Prostate gland (tissue), 2 donors: ENCODE results near the gene PMPCA.

Experiments
- CTCF ChIP-seq, 4 experiments: fragments of 200-600 bp in 2 of 4; fragments of 450-650 bp in 2 of 4; sonication (generic) in 2 of 4; IDR thresholded peaks; 1 replicate in 3 of 4; 2 replicates in 1 of 4; pipeline ENCODE4 v1.5.1; 2016 to 2019; ENCODE audit warnings: antibody characterized with exemption in 4 of 4, mild to moderate bottlenecking in 2 of 4, moderate library complexity in 2 of 4
- POLR2A ChIP-seq: fragments of 450-650 bp; IDR thresholded peaks from one replicate; pipeline ENCODE4 v1.6.1; 2016; ENCODE audit warnings: antibody characterized with exemption, mild to moderate bottlenecking
- POLR2AphosphoS5 ChIP-seq: sonication (generic); formaldehyde crosslinking; IDR thresholded peaks from one replicate; pipeline ENCODE4 v1.6.1; 2017; ENCODE audit warnings: antibody characterized with exemption

GRCh38 chr9:136396219-136396515, 14.3 kb upstream of the PMPCA start:
- no peak for TF ChIP-seq CTCF (IDR thresholded peaks at IDR 0.05)
- TF ChIP-seq POLR2A: no peak
- TF ChIP-seq POLR2AphosphoS5: no peak
